Heart right ventricle (tissue), 16 donors: ENCODE data around the gene GPBP1. TPM values are rescaled to one million over a fixed set of nuclear protein-coding genes. Genes with fewer than 3 reads are reported as not detected.
A peak's percentile ranks its signal among the peaks of the same experiment; 100 is the strongest.

ENCODE experiments used
- ATAC-seq, 8 donors: fragments of 200-7000 bp; cut with Tn5 transposase; one replicate each; pipeline ENCODE4 v1.9.1; 2020; ENCODE audit warnings: mild to moderate bottlenecking in 8 of 8, moderate library complexity in 8 of 8, moderate number of reproducible peaks in 1 of 8
- DNase-seq, 2 donors: peaks; one replicate each; pipeline ENCODE4 v3.0.0-alpha.2; 2020
- H3K27ac ChIP-seq, 10 donors: fragments of 200-600 bp; sonication (generic) in 2 of 10; one replicate each; pipeline versions ENCODE4 v1.5.0 to v1.8.0; 2020 to 2022; ENCODE audit warnings: mild to moderate bottlenecking in 3 of 10
- H3K27me3 ChIP-seq, 7 donors: fragments of 200-600 bp; one replicate each; pipeline ENCODE4 v1.8.0; 2021 to 2022; ENCODE audit warnings: mild to moderate bottlenecking in 2 of 7
- H3K36me3 ChIP-seq, 9 donors: fragments of 200-600 bp; sonication (generic) in 1 of 9; one replicate each; pipeline versions ENCODE4 v1.5.0 to v1.8.0; 2020 to 2022; ENCODE audit warnings: mild to moderate bottlenecking in 2 of 9
- H3K4me1 ChIP-seq, 9 donors: fragments of 200-600 bp; sonication (generic) in 1 of 9; one replicate each; pipeline versions ENCODE4 v1.5.0 to v1.8.0; 2020 to 2022; ENCODE audit warnings: mild to moderate bottlenecking in 4 of 9
- H3K4me3 ChIP-seq, 10 donors: fragments of 200-600 bp; sonication (generic) in 2 of 10; one replicate each; pipeline versions ENCODE4 v1.5.0 to v1.8.0; 2020 to 2022; ENCODE audit warnings: mild to moderate bottlenecking in 7 of 10, moderate library complexity in 2 of 10
- H3K9me3 ChIP-seq, 11 donors: fragments of 200-600 bp in 10 of 11; sonication (generic) in 2 of 11; one replicate each; pipeline versions ENCODE4 v1.5.0 to v1.8.0; 2013 to 2022; ENCODE audit warnings: mild to moderate bottlenecking in 2 of 11, control low read depth in 1 of 11, moderate library complexity in 1 of 11
- WGBS, 2 donors: extraction: QIAGEN DNeasy Blood & Tissue Kit; methylation state at CpG; one replicate each; pipeline ENCODE4 v1.1.7; 2013; ENCODE audit warnings: inconsistent platforms in 1 of 2; 5-methylcytosine and 5-hydroxymethylcytosine counted together
- intact Hi-C, 10 donors: fragments of 100-400 bp; cut with DNase I; formaldehyde crosslinking; loops; one replicate each; pipeline versions ENCODE4 v1.11.1 to v1.14.2; 2022
- polyA plus RNA-seq, 2 donors: library from polyadenylated mRNA; stranded (reverse); fragments of 200-250 nt; gene quantifications; one replicate each; pipeline ENCODE4 v1.2.3, GENCODE V29; 2013
- total RNA-seq, 10 donors: library from RNA; stranded (reverse); fragmentation: NEBNext Ultra II Directional in 3 of 10; extraction: Animal tissue kit (Norgen Biotek cat#: 25700) in 3 of 10; gene quantifications; one replicate each; pipeline versions ENCODE4 v1.2.1 to v1.2.4, GENCODE V29; 2021 to 2023
- TF ChIP-seq, protein P1 (sequence below), 9 donors: fragments of 200-600 bp; sonication (generic) in 2 of 9; IDR thresholded peaks; one replicate each; pipeline versions ENCODE4 v1.5.0 to v1.8.0; 2021 to 2022; ENCODE audit warnings: antibody characterized with exemption in 9 of 9, mild to moderate bottlenecking in 5 of 9, moderate library complexity in 1 of 9
- donor health status: Arrhythmogenic right ventricular cardiomyopathy.
- donor health status: ischemic (EF 13 %, LVEDD 7.1; RV severe dilation, severe dysfunction).
- donor health status: healthy with polysubstance abuse.
- donor health status: DM: no; HTN: yes; CAD: no.
- donor health status: DM: no; HTN: no; CAD: no.
- donor health status: ischemic (EF 25% LVEDD 6.9; RV normal size, moderate dysfunction).
- donor health status: ischemic (EF 25% LVEDD 5.7; RV mildly dilated, moderate dysfunction).
- donor health status: healthy.
- donor health status: DM: yes; HTN: yes; CAD: no.
- donor health status: Ischemic cardiomyopathy.
- donor health status: ischemic (EF 35%, LVEDD 5.7; RV mildly dilated, moderate dysfunction).
- donor health status: nonischemic (EF 11% LVEDD 7.7; RV severe dilation, severe dysfunction).
- donor health status: DM: yes; HTN: yes; CAD: no.
- donor health status: PGD.
- donor health status: ischemic (EF 29% LVEDD 5.4; RV normal size, mild dysfunction).
- donor health status: nonischemic (EF 23%, LVEDD 6.1; RV moderate dilation, normal function).

GPBP1 gene
- total and polyA plus RNA-seq, 12 donors = 40.1 to 69.3 (median 51.0) TPM

DNA sequence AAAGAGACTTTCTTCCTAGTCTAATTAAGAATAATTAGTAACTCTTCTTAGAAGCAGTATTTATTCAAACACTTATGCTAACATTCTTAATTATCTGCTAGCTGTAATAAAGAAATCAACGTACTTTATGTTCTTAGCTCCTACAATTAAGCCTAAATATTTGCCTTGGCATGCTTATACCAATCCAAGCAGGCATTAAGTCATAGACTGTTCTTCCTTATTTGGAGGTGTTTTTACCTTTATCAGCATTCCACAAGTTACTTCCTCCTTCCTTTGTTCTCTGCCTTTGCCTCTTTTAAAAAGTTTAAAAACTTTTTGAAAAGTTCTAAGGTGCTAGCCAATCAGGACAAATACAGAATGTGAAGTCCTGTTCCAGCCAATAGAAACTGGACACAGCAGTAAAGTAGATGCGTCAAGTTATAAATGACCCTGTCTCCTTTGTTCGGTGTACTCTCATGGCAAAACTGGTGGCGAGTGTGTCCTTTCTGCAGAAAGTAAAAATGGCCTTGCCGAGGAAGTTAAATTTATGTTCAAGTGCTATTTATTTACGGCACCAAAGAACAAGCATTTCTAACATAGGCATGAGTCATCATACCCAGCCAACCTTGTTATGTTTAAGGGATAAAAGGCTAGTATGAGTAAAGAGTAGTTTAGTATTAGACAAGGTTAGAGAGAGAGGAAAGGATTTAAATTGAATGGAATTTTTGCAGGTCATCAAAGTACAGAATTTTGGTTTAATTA lies 58.6 kb downstream of the GPBP1 start:
- WGBS, 2 donors = 93 to 97% methylated on average over 6 of the region's 6 CpGs
- intact Hi-C loops = no loop called here
- H3K4me1 ChIP-seq = peaks cover 0 to 15% (median 7%) of the 10 kb centered on the region in 9 donors
- H3K27me3 ChIP-seq = no peaks in the 10 kb centered on the region
- DNase-seq (no peak), ATAC-seq (no peak)
- TF ChIP-seq, protein P1, sequence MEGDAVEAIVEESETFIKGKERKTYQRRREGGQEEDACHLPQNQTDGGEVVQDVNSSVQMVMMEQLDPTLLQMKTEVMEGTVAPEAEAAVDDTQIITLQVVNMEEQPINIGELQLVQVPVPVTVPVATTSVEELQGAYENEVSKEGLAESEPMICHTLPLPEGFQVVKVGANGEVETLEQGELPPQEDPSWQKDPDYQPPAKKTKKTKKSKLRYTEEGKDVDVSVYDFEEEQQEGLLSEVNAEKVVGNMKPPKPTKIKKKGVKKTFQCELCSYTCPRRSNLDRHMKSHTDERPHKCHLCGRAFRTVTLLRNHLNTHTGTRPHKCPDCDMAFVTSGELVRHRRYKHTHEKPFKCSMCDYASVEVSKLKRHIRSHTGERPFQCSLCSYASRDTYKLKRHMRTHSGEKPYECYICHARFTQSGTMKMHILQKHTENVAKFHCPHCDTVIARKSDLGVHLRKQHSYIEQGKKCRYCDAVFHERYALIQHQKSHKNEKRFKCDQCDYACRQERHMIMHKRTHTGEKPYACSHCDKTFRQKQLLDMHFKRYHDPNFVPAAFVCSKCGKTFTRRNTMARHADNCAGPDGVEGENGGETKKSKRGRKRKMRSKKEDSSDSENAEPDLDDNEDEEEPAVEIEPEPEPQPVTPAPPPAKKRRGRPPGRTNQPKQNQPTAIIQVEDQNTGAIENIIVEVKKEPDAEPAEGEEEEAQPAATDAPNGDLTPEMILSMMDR (IDR thresholded peaks at IDR 0.05) = no peak
- no peaks in the 10 kb centered on the region for H3K9me3 ChIP-seq
- H3K36me3 ChIP-seq = peaks cover 0 to 73% (median 7%) of the 10 kb centered on the region in 9 donors
- no peak overlapping the region for H3K4me3 ChIP-seq
- H3K27ac ChIP-seq = peak overlapping the region in 1 of 10 donors; percentile 19

DNA sequence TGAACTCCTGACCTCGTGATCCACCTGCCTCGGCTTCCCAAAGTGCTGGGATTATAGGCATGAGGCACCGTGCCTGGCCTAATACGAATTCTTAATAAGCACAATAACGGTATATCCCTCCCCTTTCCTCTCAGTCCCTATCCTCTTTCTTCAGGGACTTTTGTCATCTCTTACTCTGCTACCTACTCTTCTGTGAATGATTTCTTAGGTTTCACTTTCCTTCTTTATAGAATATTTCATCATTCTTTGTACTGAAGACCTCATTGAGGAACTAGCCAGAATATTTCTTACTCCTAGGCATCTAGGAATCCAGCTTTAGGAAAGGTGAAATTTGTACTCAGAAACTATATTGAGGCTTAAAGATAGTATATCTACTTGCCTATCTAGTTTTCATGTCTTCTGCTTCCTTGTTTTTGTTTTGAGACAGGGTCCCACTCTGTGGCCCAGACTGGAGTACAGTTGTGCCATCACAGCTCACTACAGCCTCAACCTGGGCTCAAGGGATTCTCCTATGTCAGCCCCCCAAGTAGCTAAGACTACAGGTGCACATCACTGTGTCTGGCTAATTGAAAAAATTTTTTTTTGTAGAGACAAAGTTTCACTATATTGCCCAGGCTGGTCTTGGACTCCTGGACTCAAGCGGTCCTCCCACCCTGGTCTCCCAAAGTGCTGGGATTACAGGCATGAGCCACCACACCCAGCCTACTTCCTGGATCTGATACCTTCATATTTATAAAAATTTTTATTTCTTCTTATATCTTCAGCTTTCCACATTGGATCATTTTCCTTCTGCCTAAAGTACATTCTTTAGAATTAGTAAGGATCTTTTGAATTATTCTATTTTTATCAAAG lies 69.7 kb downstream of the GPBP1 start:
- Histone ChIP-seq H3K4me3 (no peak overlapping the region), H3K9me3 (no peaks in the 10 kb centered on the region), H3K27me3 (no peaks in the 10 kb centered on the region), H3K27ac (no peak overlapping the region), H3K4me1 (peaks cover 0 to 5% (median 0%) of the 10 kb centered on the region in 9 donors), H3K36me3 (peaks cover 0 to 73% (median 15%) of the 10 kb centered on the region in 9 donors)
- DNase-seq = no peak
- WGBS, 2 donors = 94 to 95% methylated on average over 6 of the region's 6 CpGs
- intact Hi-C loops = no loop called here
- TF ChIP-seq, protein P1 (IDR thresholded peaks at IDR 0.05) = no peak
- ATAC-seq = no peak

DNA sequence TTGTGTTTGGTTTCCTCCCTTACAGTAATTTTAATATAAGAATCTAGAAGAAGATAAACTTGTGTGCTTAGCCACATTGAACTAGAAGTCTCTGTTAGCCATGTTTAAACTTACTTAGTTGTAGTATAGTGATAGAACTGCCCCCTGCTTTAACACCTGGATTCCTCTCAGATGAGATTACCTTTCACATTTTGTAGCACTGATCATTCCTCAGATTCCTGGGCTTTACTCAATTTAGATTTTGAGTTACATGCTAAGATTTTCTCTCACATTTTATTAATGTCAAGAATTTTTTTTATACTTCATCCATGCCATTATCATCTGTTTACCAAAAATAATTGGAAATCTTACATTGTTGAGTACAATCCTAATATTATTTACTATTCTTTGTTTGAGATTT lies 70.5 kb downstream of the GPBP1 start:
- H3K4me1 ChIP-seq = peaks cover 0 to 5% (median 0%) of the 10 kb centered on the region in 9 donors
- no peaks in the 10 kb centered on the region for H3K9me3 ChIP-seq
- H3K27ac ChIP-seq = no peak overlapping the region
- no peaks in the 10 kb centered on the region for H3K27me3 ChIP-seq
- intact Hi-C loops = no loop called here
- H3K36me3 ChIP-seq = peaks cover 0 to 74% (median 19%) of the 10 kb centered on the region in 9 donors
- H3K4me3 ChIP-seq = no peak overlapping the region
- no peak for DNase-seq
- no peak for ATAC-seq
- TF ChIP-seq, protein P1 (IDR thresholded peaks at IDR 0.05) = no peak

DNA sequence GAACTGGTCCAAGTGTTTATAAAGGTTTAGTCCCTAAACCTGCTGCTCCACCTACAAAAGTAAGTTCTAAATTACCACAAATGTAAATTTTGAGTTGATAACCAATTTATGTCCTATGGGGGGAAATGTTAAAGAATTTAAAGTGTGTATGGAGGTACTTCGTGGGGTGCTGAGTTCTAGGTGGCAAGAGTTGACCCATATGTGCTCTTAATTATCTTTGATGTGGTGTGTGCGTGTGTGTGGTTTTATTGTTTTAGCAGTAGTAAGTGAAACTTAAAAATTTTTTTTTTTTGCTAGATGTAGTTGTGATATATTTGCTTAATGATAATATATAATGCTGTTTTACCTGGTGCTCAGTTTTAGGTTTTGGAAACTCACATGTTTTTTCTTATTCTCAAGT lies 72.6 kb downstream of the GPBP1 start:
- H3K4me3 ChIP-seq = no peak overlapping the region
- DNase-seq (no peak), ATAC-seq (no peak)
- TF ChIP-seq, protein P1 (IDR thresholded peaks at IDR 0.05) = no peak
- intact Hi-C loops = no loop called here
- no peaks in the 10 kb centered on the region for H3K9me3 ChIP-seq
- H3K27me3 ChIP-seq = no peaks in the 10 kb centered on the region
- peaks cover 0 to 78% (median 26%) of the 10 kb centered on the region in 9 donors for H3K36me3 ChIP-seq
- 93 to 96% methylated on average over 2 of the region's 2 CpGs for WGBS, 2 donors
- H3K27ac ChIP-seq = no peak overlapping the region
- peaks cover 0 to 5% (median 0%) of the 10 kb centered on the region in 9 donors for H3K4me1 ChIP-seq
